Stimulated activated naive CD8-positive, alpha-beta T cell treated with anti-CD3 and anti-CD28 coated beads, Interleukin-15, Interleukin-2, amounts not matched to agents 100 ng/mL and 50 ng/mL, for 24 hours (primary cell): ENCODE data around the gene KIAA0825.

Experiments used
- H3K27ac Mint-ChIP-seq: one replicate; pipeline ENCODE4 v1.8.0; 2021; ENCODE audit warnings: mild to moderate bottlenecking, mixed read lengths
- H3K27me3 Mint-ChIP-seq: one replicate; pipeline ENCODE4 v1.8.0; 2021; ENCODE audit warnings: mixed read lengths
- H3K36me3 Mint-ChIP-seq: one replicate; pipeline ENCODE4 v1.8.0; 2021; ENCODE audit warnings: low read depth, mixed read lengths
- H3K4me1 Mint-ChIP-seq: one replicate; pipeline ENCODE4 v1.8.0; 2021; ENCODE audit warnings: low read depth, mixed read lengths
- H3K4me3 Mint-ChIP-seq: one replicate; pipeline ENCODE4 v1.8.0; 2021; ENCODE audit warnings: mild to moderate bottlenecking, mixed read lengths
- H3K9me3 Mint-ChIP-seq: one replicate; pipeline ENCODE4 v1.8.0; 2021; ENCODE audit warnings: mixed read lengths

The KIAA0825 gene

GRCh38 chr5:94274707-94275106 is 343.7 kb downstream of the KIAA0825 start:
- Mint-ChIP-seq H3K27me3 (no peaks in the 10 kb centered on the region), H3K4me1 (no peaks in the 10 kb centered on the region), H3K9me3 (peaks cover 2% of the 10 kb centered on the region), H3K4me3 (no peak overlapping the region), H3K27ac (no peak overlapping the region), H3K36me3 (no peaks in the 10 kb centered on the region)

DNA sequence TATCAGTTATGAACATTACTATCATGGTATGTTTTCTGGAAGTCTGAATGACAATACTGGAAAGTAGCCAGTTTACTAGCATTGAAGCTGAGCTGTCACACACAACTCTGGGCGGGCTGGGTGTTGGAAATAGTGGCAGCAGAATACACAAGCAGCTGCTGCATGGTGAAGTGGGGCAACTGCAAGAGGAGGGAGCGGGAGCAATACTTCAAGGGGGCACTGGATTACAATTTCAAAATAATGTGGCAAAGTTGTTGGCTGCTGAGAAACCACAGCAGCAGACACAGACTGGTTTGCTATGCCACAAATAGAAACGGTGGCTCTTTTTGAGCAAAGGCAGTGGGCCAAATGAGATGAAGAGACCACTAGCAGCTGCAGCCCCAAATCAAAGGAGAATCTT is 350.2 kb downstream of the KIAA0825 start:
- Mint-ChIP-seq H3K4me3 (no peak overlapping the region), H3K9me3 (peaks cover 5% of the 10 kb centered on the region), H3K27ac (no peak overlapping the region), H3K4me1 (no peaks in the 10 kb centered on the region), H3K36me3 (no peaks in the 10 kb centered on the region), H3K27me3 (no peaks in the 10 kb centered on the region)

GRCh38 chr5:94267350-94267899 is 351.0 kb downstream of the KIAA0825 start:
- Mint-ChIP-seq H3K36me3 (no peaks in the 10 kb centered on the region), H3K9me3 (peaks cover 5% of the 10 kb centered on the region), H3K4me1 (no peaks in the 10 kb centered on the region), H3K27ac (no peak overlapping the region), H3K4me3 (no peak overlapping the region), H3K27me3 (no peaks in the 10 kb centered on the region)

DNA sequence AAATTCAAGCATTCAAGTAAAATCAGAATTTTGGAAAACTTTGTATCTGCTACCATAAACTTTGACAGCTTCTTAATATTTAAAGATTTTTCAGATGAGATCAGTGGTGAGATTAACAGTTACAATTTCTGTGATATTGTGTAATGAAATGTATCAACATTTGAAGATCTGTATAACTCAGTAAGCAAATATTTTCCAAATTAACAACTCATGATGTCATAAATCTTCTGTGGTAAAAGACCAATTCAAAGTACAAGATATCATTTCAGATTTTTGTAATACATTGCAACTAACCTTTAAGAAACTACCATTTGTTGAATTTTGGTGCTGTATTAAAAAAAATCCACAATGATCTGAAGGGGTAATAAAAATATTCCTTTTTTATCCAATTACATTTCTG is 352.2 kb downstream of the KIAA0825 start:
- Mint-ChIP-seq H3K27ac (no peak overlapping the region), H3K4me1 (no peaks in the 10 kb centered on the region), H3K27me3 (no peaks in the 10 kb centered on the region), H3K4me3 (no peak overlapping the region), H3K36me3 (no peaks in the 10 kb centered on the region), H3K9me3 (peaks cover 5% of the 10 kb centered on the region)

DNA sequence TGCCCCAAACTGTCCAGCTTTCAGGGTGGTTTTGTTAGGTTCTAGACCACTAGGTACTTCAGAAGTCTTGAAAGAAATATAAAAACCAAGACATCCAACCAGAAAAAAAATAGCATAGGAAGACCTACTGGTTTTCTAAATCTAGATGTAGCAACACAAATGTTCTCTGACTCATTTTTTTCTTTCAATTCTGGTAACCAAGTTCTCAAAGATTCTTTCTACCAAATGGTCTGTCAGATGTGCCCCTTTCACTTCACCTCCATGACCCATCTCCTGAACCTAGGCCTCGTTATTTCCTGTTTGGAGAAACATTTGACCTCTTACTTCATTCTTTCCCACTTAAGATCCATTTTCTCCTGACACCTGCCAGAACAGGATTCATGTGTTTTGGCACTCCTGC is 355.3 kb downstream of the KIAA0825 start:
- Mint-ChIP-seq H3K4me3 (no peak overlapping the region), H3K27me3 (no peaks in the 10 kb centered on the region), H3K27ac (no peak overlapping the region), H3K36me3 (no peaks in the 10 kb centered on the region), H3K9me3 (no peaks in the 10 kb centered on the region), H3K4me1 (no peaks in the 10 kb centered on the region)

GRCh38 chr5:94260096-94260495 is 358.3 kb downstream of the KIAA0825 start:
- Mint-ChIP-seq H3K36me3 (no peaks in the 10 kb centered on the region), H3K27ac (no peak overlapping the region), H3K4me3 (no peak overlapping the region), H3K27me3 (no peaks in the 10 kb centered on the region), H3K4me1 (no peaks in the 10 kb centered on the region), H3K9me3 (no peaks in the 10 kb centered on the region)

- Mint-ChIP-seq H3K27ac (no peak overlapping the region), H3K4me1 (no peaks in the 10 kb centered on the region), H3K4me3 (no peak overlapping the region), H3K27me3 (no peaks in the 10 kb centered on the region), H3K9me3 (no peaks in the 10 kb centered on the region), H3K36me3 (no peaks in the 10 kb centered on the region)
Measured at GRCh38 chr5:94254214-94254613, 364.2 kb downstream of the KIAA0825 start.

DNA sequence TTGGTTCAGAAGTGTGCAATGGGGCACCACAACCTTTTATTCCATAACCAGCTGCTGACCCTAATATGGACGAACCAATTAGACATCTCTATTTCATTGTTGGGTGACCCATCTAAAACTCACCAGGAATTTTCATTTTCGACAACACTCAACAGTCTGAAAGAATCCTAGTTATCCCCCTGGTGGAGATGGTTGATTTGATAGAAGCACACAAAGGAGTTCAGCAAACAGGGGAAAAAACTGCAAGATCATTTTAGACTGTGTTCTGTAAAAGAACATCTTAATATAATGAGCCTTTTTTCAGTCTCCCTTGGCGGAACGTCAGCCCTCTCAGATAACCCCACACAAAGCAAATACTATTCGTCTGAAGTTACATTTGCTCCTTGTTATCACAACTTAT is 367.4 kb downstream of the KIAA0825 start:
- Mint-ChIP-seq H3K36me3 (no peaks in the 10 kb centered on the region), H3K27ac (no peak overlapping the region), H3K4me3 (no peak overlapping the region), H3K9me3 (no peaks in the 10 kb centered on the region), H3K27me3 (no peaks in the 10 kb centered on the region), H3K4me1 (no peaks in the 10 kb centered on the region)

DNA sequence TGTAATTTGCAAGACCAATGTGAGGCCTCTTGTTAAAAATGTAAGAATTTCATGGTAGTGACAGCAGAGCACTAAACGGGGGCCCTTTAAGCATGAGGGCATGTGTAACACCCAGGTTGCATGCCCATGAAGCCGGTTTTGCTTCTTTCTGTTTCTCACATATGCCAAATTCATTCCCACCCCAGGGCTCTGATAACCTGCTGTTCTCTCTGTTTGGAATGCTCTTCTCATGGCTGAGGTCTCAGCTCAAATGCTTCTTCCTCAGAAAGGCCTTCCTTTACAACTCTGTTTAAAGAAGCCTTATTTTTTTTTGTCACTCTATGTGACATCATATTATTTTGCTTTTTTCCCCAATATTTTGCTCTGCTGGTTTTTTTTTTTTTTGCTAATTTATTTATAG is 369.0 kb downstream of the KIAA0825 start:
- Mint-ChIP-seq H3K4me1 (no peaks in the 10 kb centered on the region), H3K9me3 (no peaks in the 10 kb centered on the region), H3K27ac (no peak overlapping the region), H3K27me3 (no peaks in the 10 kb centered on the region), H3K36me3 (no peaks in the 10 kb centered on the region), H3K4me3 (no peak overlapping the region)

GRCh38 chr5:94248175-94248875 is 370.1 kb downstream of the KIAA0825 start:
- no peaks in the 10 kb centered on the region for H3K36me3 Mint-ChIP-seq
- H3K4me1 Mint-ChIP-seq: no peaks in the 10 kb centered on the region
- no peaks in the 10 kb centered on the region for H3K9me3 Mint-ChIP-seq
- no peaks in the 10 kb centered on the region for H3K27me3 Mint-ChIP-seq
- no peak overlapping the region for H3K4me3 Mint-ChIP-seq
- H3K27ac Mint-ChIP-seq: no peak overlapping the region

- no peaks in the 10 kb centered on the region for H3K4me1 Mint-ChIP-seq
- no peaks in the 10 kb centered on the region for H3K9me3 Mint-ChIP-seq
- H3K27ac Mint-ChIP-seq: no peak overlapping the region
- no peaks in the 10 kb centered on the region for H3K36me3 Mint-ChIP-seq
- H3K4me3 Mint-ChIP-seq: no peak overlapping the region
- H3K27me3 Mint-ChIP-seq: no peaks in the 10 kb centered on the region
Measured at GRCh38 chr5:94245608-94246007, 372.8 kb downstream of the KIAA0825 start.

DNA sequence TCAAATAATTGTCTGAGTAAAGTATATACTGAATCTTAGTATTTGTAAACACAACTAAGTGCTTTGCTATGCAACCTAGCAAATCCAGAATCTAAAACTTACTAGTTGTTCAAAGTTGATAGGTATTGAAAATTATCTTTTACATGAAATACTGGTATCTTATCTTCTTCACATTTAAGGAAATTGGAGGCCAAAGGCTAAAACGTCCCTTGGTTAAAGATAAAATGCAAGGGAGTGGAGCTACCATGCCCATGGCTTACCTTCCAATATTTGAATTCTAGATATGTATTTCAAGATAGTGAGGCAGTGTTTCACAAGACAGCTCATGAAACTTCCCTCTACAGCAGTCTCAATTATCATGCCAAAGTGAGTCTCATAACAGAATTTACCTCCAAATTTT is 373.5 kb downstream of the KIAA0825 start:
- Mint-ChIP-seq H3K36me3 (no peaks in the 10 kb centered on the region), H3K27me3 (no peaks in the 10 kb centered on the region), H3K4me1 (no peaks in the 10 kb centered on the region), H3K27ac (no peak overlapping the region), H3K9me3 (no peaks in the 10 kb centered on the region), H3K4me3 (no peak overlapping the region)

DNA sequence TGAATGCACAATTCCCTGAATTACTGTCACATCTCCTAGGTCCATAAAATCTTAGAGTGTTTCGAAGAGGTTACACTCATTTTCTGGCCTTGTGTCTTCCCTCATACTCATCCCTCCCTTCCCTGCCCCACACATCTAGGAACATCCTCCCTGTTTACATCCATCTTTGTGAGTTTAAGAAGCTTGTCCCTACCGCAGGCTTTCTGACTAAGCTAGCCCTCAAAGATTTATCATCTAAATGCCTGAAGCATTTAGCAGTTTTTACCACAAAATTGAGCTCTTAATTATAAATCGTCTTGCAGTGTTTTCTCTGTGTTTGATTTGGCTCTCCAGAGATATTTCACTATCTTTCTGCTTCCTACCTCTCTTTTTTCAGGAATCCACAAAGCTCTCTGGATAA is 374.8 kb downstream of the KIAA0825 start:
- H3K9me3 Mint-ChIP-seq: no peaks in the 10 kb centered on the region
- H3K36me3 Mint-ChIP-seq: no peaks in the 10 kb centered on the region
- H3K4me3 Mint-ChIP-seq: no peak overlapping the region

DNA sequence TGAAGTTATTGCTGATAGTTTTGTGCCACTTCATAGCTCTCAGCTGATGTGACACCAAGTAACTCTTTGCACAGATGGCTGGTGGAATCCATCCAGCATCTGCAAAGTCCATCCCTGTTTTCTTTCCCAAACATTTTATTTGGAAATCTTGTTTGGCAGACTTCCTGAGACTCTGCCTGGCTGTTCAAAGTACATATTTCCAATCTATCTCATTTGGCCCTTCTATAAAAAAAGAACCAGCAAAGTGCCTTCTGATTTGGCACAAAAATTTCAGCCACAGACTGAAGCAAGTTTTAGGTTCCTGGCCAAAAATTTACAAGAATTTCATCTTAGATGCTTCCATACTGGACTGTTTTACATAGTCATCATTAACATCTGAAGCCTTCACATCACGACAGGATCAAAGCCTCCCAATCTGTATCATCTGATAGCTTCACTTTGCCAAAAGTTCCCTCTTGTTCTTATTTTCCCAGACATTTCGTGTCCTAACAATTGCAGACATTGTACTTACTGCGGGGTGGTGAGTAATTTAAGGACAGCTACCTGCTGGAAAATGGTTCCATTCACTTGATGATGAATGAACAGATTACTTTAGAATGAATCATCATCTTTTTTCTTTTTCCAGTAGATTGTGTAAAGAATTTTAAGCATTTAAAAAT is 377.3 kb downstream of the KIAA0825 start:
- no peak overlapping the region for H3K4me3 Mint-ChIP-seq

More for the DNA sequence above, 374.8 kb downstream of the KIAA0825 start:
- H3K4me1 Mint-ChIP-seq: no peaks in the 10 kb centered on the region
- no peak overlapping the region for H3K27ac Mint-ChIP-seq
- no peaks in the 10 kb centered on the region for H3K27me3 Mint-ChIP-seq

DNA sequence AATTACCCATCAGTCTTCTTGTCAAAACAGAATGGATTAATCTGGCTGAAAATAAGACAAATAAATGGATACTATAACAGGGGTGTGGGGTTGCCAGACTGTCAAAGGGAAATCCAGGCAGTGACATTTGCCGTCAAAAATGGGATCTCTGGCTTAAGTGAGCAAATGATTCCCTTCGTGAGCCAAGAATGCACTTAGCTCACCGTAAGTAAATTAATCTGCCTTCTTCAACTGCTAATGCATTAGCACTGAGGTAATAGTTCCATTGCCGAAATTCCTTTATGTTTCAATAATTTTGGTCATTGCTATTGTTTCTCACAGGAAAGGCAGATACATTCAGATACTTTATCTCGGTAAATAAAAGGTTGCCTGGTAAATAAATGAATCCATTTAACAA is 377.8 kb downstream of the KIAA0825 start:
- no peak overlapping the region for H3K27ac Mint-ChIP-seq
- no peaks in the 10 kb centered on the region for H3K4me1 Mint-ChIP-seq
- H3K36me3 Mint-ChIP-seq: no peaks in the 10 kb centered on the region
- H3K9me3 Mint-ChIP-seq: no peaks in the 10 kb centered on the region
- no peaks in the 10 kb centered on the region for H3K27me3 Mint-ChIP-seq
- no peak overlapping the region for H3K4me3 Mint-ChIP-seq

More for the DNA sequence above, 377.3 kb downstream of the KIAA0825 start:
- Mint-ChIP-seq H3K9me3 (no peaks in the 10 kb centered on the region), H3K27ac (no peak overlapping the region), H3K36me3 (no peaks in the 10 kb centered on the region), H3K4me1 (no peaks in the 10 kb centered on the region), H3K27me3 (no peaks in the 10 kb centered on the region)

- Mint-ChIP-seq H3K27me3 (no peaks in the 10 kb centered on the region), H3K27ac (no peak overlapping the region), H3K36me3 (no peaks in the 10 kb centered on the region), H3K4me1 (no peaks in the 10 kb centered on the region), H3K4me3 (no peak overlapping the region), H3K9me3 (peaks cover 3% of the 10 kb centered on the region)
Measured at GRCh38 chr5:94240134-94240533, 378.3 kb downstream of the KIAA0825 start.
